Esophagus squamous epithelium (tissue), 5 donors: Measurements from ENCODE around the gene IGSF6. TPM values are rescaled to one million over a fixed set of nuclear protein-coding genes. Genes with fewer than 3 reads are reported as not detected.
A peak's percentile ranks its signal among the peaks of the same experiment; 100 is the strongest.

Experiments used
- DNase-seq: peaks from one replicate; lab custom pipeline; 2025; lab: John Stamatoyannopoulos, UW
- H3K27ac ChIP-seq, 4 donors: fragments of 200-600 bp; sonication (generic); one replicate each; pipeline ENCODE4 v1.5.1; 2016 to 2019; ENCODE audit warnings: mild to moderate bottlenecking in 1 of 4
- H3K27me3 ChIP-seq, 4 donors: fragments of 200-600 bp; sonication (generic); 1 replicate in 3 of 4; 2 replicates in 1 of 4; pipeline versions ENCODE4 v1.5.1 to v1.6.0; 2017 to 2021; ENCODE audit warnings: antibody characterized with exemption in 1 of 4
- H3K36me3 ChIP-seq, 3 donors: fragments of 200-600 bp; sonication (generic); one replicate each; pipeline ENCODE4 v1.5.1; 2016 to 2019
- H3K4me1 ChIP-seq, 3 donors: fragments of 200-600 bp; sonication (generic); one replicate each; pipeline ENCODE4 v1.5.1; 2017 to 2019
- H3K4me3 ChIP-seq, 4 donors: fragments of 200-600 bp; sonication (generic); 1 replicate in 3 of 4; 2 replicates in 1 of 4; pipeline ENCODE4 v1.5.1; 2016 to 2019; ENCODE audit warnings: mild to moderate bottlenecking in 2 of 4, moderate library complexity in 1 of 4
- H3K9me3 ChIP-seq, 3 donors: fragments of 200-600 bp; sonication (generic); one replicate each; pipeline ENCODE4 v1.5.1; 2016 to 2019
- POLR2A ChIP-seq, 4 donors: fragments of 450-650 bp; IDR thresholded peaks; one replicate each; pipeline ENCODE4 v1.6.1; 2017; ENCODE audit warnings: antibody characterized with exemption in 4 of 4, mild to moderate bottlenecking in 4 of 4, moderate library complexity in 3 of 4
- whole genome bisulfite sequencing, 2 donors: methylation state at CpG; one replicate each; pipeline ENCODE4 v1.1.5; 2018; 5-methylcytosine and 5-hydroxymethylcytosine counted together
- intact Hi-C: fragments of 100-400 bp; cut with DNase I; formaldehyde crosslinking; loops from one replicate; pipeline ENCODE4 v1.15.0; 2022
- total RNA-seq, 4 donors: library from RNA; depleted of rRNA; stranded (reverse); fragments of >200 nt; gene quantifications; one replicate each; pipeline ENCODE4 v1.1.0, GENCODE V29; 2016
- TF ChIP-seq, protein P1 (sequence below), 6 experiments: fragments of 450-650 bp in 4 of 6; fragments of 200-600 bp in 2 of 6; sonication (generic) in 2 of 6; IDR thresholded peaks; one replicate each; pipeline ENCODE4 v1.5.1; 2016 to 2019; ENCODE audit warnings: antibody characterized with exemption in 6 of 6, mild to moderate bottlenecking in 4 of 6, moderate library complexity in 4 of 6
- donor health status: DM: yes; HTN: yes; CAD: no.

Gene IGSF6
- total RNA-seq, 4 donors from 2014 or later, result 0.18 to 3.6 (median 1.3) TPM

DNA sequence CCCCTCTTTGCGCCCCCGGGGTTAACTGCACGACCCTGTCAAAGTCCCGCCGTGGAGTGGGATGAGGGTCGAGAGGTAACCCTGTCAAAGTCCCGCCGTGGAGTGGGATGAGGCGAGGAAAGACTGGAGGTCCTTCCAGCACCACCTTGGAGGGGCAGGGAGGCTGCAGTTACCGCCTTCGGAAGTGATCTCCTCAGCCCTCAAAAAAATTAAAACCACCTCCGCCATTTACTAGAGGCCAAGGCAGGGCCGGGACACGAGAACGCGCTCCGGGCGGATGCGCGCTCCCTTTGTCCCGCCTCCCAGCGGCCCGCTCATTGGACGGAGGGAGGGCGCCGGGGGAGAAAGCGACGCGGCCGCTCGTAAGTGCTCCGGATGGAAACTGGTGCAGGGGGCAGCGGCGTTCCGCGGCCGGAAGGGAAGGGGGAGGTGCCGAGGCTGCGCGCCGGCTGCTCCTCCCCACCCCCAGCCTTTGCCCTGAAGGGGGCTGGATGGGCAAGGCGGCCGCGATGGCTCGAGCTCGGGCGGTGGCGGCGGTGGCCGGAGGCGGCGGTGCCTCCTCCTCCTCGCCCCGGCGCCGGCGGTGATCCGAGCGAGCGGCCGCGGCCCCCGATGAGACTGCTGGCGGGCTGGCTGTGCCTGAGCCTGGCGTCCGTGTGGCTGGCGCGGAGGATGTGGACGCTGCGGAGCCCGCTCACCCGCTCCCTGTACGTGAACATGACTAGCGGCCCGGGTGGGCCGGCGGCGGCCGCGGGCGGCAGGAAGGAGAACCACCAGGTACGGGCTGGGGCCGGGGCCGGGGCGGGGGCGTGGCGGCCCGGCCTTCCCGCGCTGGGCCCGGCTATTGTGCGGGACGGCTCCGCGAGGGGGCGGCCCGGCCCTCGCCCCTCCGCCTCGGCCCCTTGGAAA, 53.0 kb downstream of the IGSF6 start, which contains the start of gene METTL9:
TSS of gene METTL9 (plus strand) at position 456 of the 909 bp plus-strand sequence. CDS start at position 613, 157 bp downstream.
- TF ChIP-seq, protein P1, sequence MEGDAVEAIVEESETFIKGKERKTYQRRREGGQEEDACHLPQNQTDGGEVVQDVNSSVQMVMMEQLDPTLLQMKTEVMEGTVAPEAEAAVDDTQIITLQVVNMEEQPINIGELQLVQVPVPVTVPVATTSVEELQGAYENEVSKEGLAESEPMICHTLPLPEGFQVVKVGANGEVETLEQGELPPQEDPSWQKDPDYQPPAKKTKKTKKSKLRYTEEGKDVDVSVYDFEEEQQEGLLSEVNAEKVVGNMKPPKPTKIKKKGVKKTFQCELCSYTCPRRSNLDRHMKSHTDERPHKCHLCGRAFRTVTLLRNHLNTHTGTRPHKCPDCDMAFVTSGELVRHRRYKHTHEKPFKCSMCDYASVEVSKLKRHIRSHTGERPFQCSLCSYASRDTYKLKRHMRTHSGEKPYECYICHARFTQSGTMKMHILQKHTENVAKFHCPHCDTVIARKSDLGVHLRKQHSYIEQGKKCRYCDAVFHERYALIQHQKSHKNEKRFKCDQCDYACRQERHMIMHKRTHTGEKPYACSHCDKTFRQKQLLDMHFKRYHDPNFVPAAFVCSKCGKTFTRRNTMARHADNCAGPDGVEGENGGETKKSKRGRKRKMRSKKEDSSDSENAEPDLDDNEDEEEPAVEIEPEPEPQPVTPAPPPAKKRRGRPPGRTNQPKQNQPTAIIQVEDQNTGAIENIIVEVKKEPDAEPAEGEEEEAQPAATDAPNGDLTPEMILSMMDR (IDR thresholded peaks at IDR 0.05), result peak in 2 of 6 experiments; percentile 11 to 30
- TF ChIP-seq POLR2A (IDR thresholded peaks at IDR 0.05), result peak in 2 of 4 donors; percentile 72 to 95

DNA sequence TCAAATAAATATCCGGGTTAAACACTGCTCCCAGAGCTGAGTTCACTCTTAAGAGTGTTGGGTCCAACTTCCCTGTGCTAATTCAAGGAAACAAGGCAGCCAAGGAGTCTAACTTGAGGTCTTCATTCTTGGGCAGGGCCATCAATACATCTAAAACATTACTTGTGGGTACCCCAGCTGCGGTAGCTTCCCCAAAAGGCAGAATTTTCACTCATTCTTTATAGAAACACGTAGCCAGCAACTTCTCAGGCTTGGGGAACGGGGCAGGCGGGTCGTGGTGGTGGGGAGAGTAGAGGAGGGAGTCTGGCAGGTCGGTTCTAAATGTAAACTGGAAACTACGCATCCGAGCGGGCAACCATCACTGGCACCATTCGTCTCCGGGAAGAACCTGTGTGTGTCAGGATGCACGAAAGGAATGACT, 53.7 kb downstream of the IGSF6 start:
- Histone ChIP-seq H3K27me3 (no peaks in the 10 kb centered on the region), H3K36me3 (no peaks in the 10 kb centered on the region), H3K9me3 (no peaks in the 10 kb centered on the region), H3K4me1 (peaks cover 0 to 45% (median 14%) of the 10 kb centered on the region in 3 donors), H3K4me3 (peak overlapping the region; percentile 76 to 93 (median 88)), H3K27ac (peak overlapping the region; percentile 91 to 97 (median 96))
- DNase-seq, result no peak
- 2 to 7% methylated on average over 6 to 9 of the region's 13 CpGs for WGBS, 2 donors
- intact Hi-C loops, result no loop called here
- TF ChIP-seq POLR2A (IDR thresholded peaks at IDR 0.05), result no peak
- TF ChIP-seq, protein P1 (IDR thresholded peaks at IDR 0.05), result no peak

More for the DNA sequence above, 53.0 kb downstream of the IGSF6 start, which contains the start of gene METTL9:
- Histone ChIP-seq H3K27me3 (no peaks in the 10 kb centered on the region), H3K4me3 (peak within 1 kb of the TSS; percentile 76 to 93 (median 88)), H3K9me3 (no peaks in the 10 kb centered on the region), H3K4me1 (peaks cover 0 to 52% (median 21%) of the 10 kb centered on the region in 3 donors), H3K36me3 (no peaks in the 10 kb centered on the region), H3K27ac (peak within 1 kb of the TSS; percentile 91 to 97 (median 96))
- intact Hi-C loops, result no loop called here
- DNase-seq, result peak; percentile 79
- WGBS, 2 donors, result 0% methylated on average over 1 to 4 of the region's 100 CpGs

DNA sequence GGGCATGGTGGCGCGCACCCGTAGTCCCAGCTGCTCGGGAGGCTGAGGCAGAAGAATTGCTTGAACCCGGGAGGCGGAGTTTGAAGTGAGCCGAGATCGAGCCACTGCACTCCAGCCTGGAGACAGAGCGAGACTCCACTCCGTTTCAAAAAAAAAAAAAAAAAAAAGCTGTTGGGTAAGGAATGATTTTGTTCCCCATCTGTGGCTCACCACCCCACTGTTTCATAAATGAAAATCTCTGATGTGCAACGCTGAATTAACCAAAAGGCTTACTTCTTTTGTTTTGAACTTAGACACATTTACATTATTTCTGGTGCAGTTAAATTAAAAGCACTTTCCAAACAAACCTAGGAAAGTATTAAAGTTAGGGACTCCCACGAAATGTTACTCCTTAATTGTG, 54.2 kb downstream of the IGSF6 start:
- Histone ChIP-seq H3K27me3 (no peaks in the 10 kb centered on the region), H3K4me3 (peak overlapping the region in 2 of 4 donors; percentile 83 to 93), H3K36me3 (no peaks in the 10 kb centered on the region), H3K9me3 (no peaks in the 10 kb centered on the region), H3K4me1 (peaks cover 0 to 40% (median 13%) of the 10 kb centered on the region in 3 donors), H3K27ac (peak overlapping the region in 3 of 4 donors; percentile 91 to 97 (median 96))
- intact Hi-C loops, result no loop called here
- DNase-seq, result no peak
- no peak for TF ChIP-seq POLR2A (IDR thresholded peaks at IDR 0.05)
- TF ChIP-seq, protein P1 (IDR thresholded peaks at IDR 0.05), result no peak
- WGBS, 2 donors, result 83 to 86% methylated on average over 12 of the region's 12 CpGs

DNA sequence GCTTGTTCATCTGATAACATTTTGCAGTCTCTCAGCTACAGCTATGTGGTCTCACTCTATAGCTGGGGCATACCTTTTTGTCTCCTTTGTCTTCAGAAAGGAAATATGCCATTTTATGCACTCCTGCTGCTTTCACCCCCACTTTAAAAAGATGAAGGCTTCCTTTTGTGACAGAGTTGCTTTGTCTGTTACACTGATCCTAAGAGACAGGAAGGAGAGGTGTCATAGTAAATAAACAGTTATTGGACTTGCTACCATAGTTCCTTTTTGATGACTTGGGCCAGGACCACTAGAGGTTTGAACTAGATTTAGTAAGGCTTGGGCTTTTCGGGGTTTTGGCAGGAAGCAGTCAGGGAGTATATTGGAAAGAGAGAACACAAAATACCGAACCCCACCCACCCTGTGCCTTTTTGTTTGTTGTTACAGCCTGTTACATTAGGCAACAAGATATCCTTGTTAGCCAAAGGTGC, 54.8 kb downstream of the IGSF6 start:
- Histone ChIP-seq H3K9me3 (no peaks in the 10 kb centered on the region), H3K4me1 (peaks cover 0 to 34% (median 13%) of the 10 kb centered on the region in 3 donors), H3K27me3 (no peaks in the 10 kb centered on the region), H3K27ac (peak overlapping the region in 1 of 4 donors; percentile 96), H3K4me3 (no peak overlapping the region), H3K36me3 (no peaks in the 10 kb centered on the region)
- no peak for DNase-seq
- TF ChIP-seq POLR2A (IDR thresholded peaks at IDR 0.05), result no peak
- TF ChIP-seq, protein P1 (IDR thresholded peaks at IDR 0.05), result no peak
- intact Hi-C loops, result no loop called here
- 56 to 74% methylated on average over 2 of the region's 2 CpGs for WGBS, 2 donors
